PFSK-1 (cell line): Measurements from ENCODE around the gene FAM234B.

Experiments used
- POLR2AphosphoS5 ChIP-seq: IDR thresholded peaks from 2 replicates; pipeline ENCODE4 v1.6.1; 2012; ENCODE audit warnings: low read depth, mild to moderate bottlenecking, control low read depth, low read length, moderate library complexity
- REST ChIP-seq, 2 experiments: IDR thresholded peaks; 2 replicates each; pipeline versions ENCODE4 v1.6.1 to v1.8.0; 2011 to 2012; ENCODE audit warnings: low read depth in 2 of 2, low read length in 2 of 2, control low read depth in 1 of 2, inconsistent platforms in 1 of 2, mild to moderate bottlenecking in 1 of 2, moderate library complexity in 1 of 2; ENCODE audit not compliant: insufficient read depth in 1 of 2
- TAF1 ChIP-seq: IDR thresholded peaks from 2 replicates; pipeline ENCODE4 v1.6.1; 2012; ENCODE audit warnings: low read length, control low read depth, borderline replicate concordance; ENCODE audit not compliant: insufficient read depth

GRCh38 chr12:13044002-13044905 lies at the start of gene FAM234B:
- peak; percentile 69 for TF ChIP-seq POLR2AphosphoS5
- TF ChIP-seq REST (IDR thresholded peaks at IDR 0.05; ENCODE audit: insufficient read depth in 1 of 2, low read depth in 2 of 2, low read length in 2 of 2): peak; percentile 63 to 73; a peak in 2 of 4 replicates
- peak; percentile 83; the same call in 1 of the 2 replicates for TF ChIP-seq TAF1
